OCI-LY1 (cell line): ENCODE measurements around the gene PRKG2.

Experiments
- CTCF ChIP-seq: fragments of 200-600 bp; sonication (generic), shearing (Covaris generic); IDR thresholded peaks from 2 replicates; pipeline ENCODE4 v1.5.1; 2017; ENCODE audit warnings: mild to moderate bottlenecking, antibody characterized with exemption, low read length, moderate library complexity, mixed read lengths
- EZH2 ChIP-seq: fragments of 200-600 bp; sonication (generic), shearing (Covaris generic); IDR thresholded peaks from 2 replicates; pipeline ENCODE4 v1.8.0; 2017; ENCODE audit warnings: borderline replicate concordance, mixed run types, mild to moderate bottlenecking, antibody characterized with exemption, low read length, moderate library complexity, mixed read lengths

GRCh38 chr4:81207828-81208227 is 7.2 kb downstream of the PRKG2 start:
- TF ChIP-seq CTCF (no peak), EZH2 (no peak)
